WERI-Rb-1 (cell line): ENCODE results near the gene EYS.

ENCODE experiments used
- DNase-seq: peaks from one replicate; pipeline ENCODE4 v3.0.0-alpha.2; 2020
- H3K27ac ChIP-seq: fragments of 250-450 bp; sonication (Bioruptor Pico); 2 replicates; pipeline ENCODE4 v1.5.1; 2020; ENCODE audit warnings: mild to moderate bottlenecking, moderate library complexity
- H3K27me3 ChIP-seq: fragments of 250-450 bp; sonication (Bioruptor Pico); 2 replicates; pipeline ENCODE4 v1.5.1; 2021; ENCODE audit warnings: mild to moderate bottlenecking, low read depth, moderate library complexity; ENCODE audit not compliant: insufficient read depth, severe bottlenecking
- H3K36me3 ChIP-seq: fragments of 250-450 bp; sonication (Bioruptor Pico); 2 replicates; pipeline ENCODE4 v1.5.1; 2020; ENCODE audit warnings: mild to moderate bottlenecking, moderate library complexity
- H3K4me3 ChIP-seq: 2 replicates; pipeline ENCODE4 v1.5.1; 2011; ENCODE audit warnings: low read depth, mild to moderate bottlenecking, control low read depth, low read length
- H3K9me3 ChIP-seq: fragments of 250-450 bp; sonication (Bioruptor Pico); 2 replicates; pipeline ENCODE4 v1.5.1; 2021; ENCODE audit warnings: mild to moderate bottlenecking, moderate library complexity; ENCODE audit not compliant: severe bottlenecking
- CTCF ChIP-seq: IDR thresholded peaks from 2 replicates; pipeline ENCODE4 v1.5.1; 2011; ENCODE audit warnings: low read depth, mild to moderate bottlenecking, control low read depth, inconsistent platforms, low read length

EYS gene

GRCh38 chr6:64904616-64905015, 802.4 kb downstream of the EYS start:
- no peak overlapping the region for H3K27ac ChIP-seq
- no peak for TF ChIP-seq CTCF
- no peaks in the 10 kb centered on the region for H3K27me3 ChIP-seq
- no peak overlapping the region for H3K4me3 ChIP-seq
- no peak for DNase-seq
- H3K36me3 ChIP-seq, result no peaks in the 10 kb centered on the region
- no peaks in the 10 kb centered on the region for H3K9me3 ChIP-seq

GRCh38 chr6:64902596-64902995, 804.4 kb downstream of the EYS start:
- Histone ChIP-seq H3K9me3 (no peaks in the 10 kb centered on the region), H3K4me3 (no peak overlapping the region), H3K36me3 (no peaks in the 10 kb centered on the region), H3K27ac (no peak overlapping the region), H3K27me3 (no peaks in the 10 kb centered on the region)
- no peak for DNase-seq
- no peak for TF ChIP-seq CTCF

GRCh38 chr6:64896939-64897338, 810.1 kb downstream of the EYS start:
- H3K9me3 ChIP-seq, result no peaks in the 10 kb centered on the region
- H3K4me3 ChIP-seq, result no peak overlapping the region
- H3K36me3 ChIP-seq, result no peaks in the 10 kb centered on the region
- TF ChIP-seq CTCF, result no peak
- no peak for DNase-seq
- H3K27ac ChIP-seq, result no peak overlapping the region
- no peaks in the 10 kb centered on the region for H3K27me3 ChIP-seq

GRCh38 chr6:64895945-64896344, 811.1 kb downstream of the EYS start:
- TF ChIP-seq CTCF, result no peak
- Histone ChIP-seq H3K27me3 (no peaks in the 10 kb centered on the region), H3K27ac (no peak overlapping the region), H3K4me3 (no peak overlapping the region), H3K9me3 (no peaks in the 10 kb centered on the region), H3K36me3 (no peaks in the 10 kb centered on the region)
- DNase-seq, result no peak

- no peak for DNase-seq
- H3K9me3 ChIP-seq, result no peaks in the 10 kb centered on the region
- H3K27me3 ChIP-seq, result no peaks in the 10 kb centered on the region
- H3K36me3 ChIP-seq, result no peaks in the 10 kb centered on the region
- H3K27ac ChIP-seq, result no peak overlapping the region
- no peak overlapping the region for H3K4me3 ChIP-seq
- no peak for TF ChIP-seq CTCF
Measured at GRCh38 chr6:64890609-64891008, 816.4 kb downstream of the EYS start.

GRCh38 chr6:64889144-64889543, 817.9 kb downstream of the EYS start:
- H3K27ac ChIP-seq, result no peak overlapping the region
- H3K36me3 ChIP-seq, result no peaks in the 10 kb centered on the region
- H3K9me3 ChIP-seq, result no peaks in the 10 kb centered on the region
- TF ChIP-seq CTCF, result no peak
- H3K27me3 ChIP-seq, result no peaks in the 10 kb centered on the region
- no peak overlapping the region for H3K4me3 ChIP-seq
- DNase-seq, result no peak
